ENCODE results near the gene PPP3CA.

GRCh38 chr4:101010987-101011386 is 336.3 kb downstream of the PPP3CA start:
- TF ChIP-seq, protein P1, sequence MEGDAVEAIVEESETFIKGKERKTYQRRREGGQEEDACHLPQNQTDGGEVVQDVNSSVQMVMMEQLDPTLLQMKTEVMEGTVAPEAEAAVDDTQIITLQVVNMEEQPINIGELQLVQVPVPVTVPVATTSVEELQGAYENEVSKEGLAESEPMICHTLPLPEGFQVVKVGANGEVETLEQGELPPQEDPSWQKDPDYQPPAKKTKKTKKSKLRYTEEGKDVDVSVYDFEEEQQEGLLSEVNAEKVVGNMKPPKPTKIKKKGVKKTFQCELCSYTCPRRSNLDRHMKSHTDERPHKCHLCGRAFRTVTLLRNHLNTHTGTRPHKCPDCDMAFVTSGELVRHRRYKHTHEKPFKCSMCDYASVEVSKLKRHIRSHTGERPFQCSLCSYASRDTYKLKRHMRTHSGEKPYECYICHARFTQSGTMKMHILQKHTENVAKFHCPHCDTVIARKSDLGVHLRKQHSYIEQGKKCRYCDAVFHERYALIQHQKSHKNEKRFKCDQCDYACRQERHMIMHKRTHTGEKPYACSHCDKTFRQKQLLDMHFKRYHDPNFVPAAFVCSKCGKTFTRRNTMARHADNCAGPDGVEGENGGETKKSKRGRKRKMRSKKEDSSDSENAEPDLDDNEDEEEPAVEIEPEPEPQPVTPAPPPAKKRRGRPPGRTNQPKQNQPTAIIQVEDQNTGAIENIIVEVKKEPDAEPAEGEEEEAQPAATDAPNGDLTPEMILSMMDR (conservative IDR thresholded peaks at IDR 0.05 in 1 of 2, IDR thresholded peaks at IDR 0.05 in 1 of 2; ENCODE audit: extremely low read depth in 1 of 2, insufficient read depth in 1 of 2, low read depth in 1 of 2, low read length in 2 of 2): no peak
- no peak for TF ChIP-seq EZH2 (IDR thresholded peaks at IDR 0.05; ENCODE audit: borderline replicate concordance, low read length)
